ENCODE measurements around the gene EPG5.

EPG5 gene

DNA sequence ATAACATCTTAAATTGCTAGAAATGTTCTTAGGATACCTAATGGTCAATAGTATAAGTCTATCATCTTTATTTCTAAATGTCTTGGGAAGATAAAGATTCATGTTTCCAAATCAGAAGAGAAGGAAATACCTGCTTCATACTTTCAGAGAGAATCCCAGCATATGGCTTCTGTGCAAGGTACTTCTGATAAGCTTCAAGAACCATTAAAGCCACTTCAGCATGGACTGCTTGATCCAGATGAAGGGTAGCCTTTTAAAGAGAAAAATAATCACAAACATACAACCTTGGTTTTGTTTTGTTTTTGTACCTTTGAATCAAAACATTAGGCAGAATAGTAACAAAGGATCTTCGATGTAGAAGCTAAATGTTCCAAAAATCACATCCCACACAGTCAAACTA lies 44.0 kb downstream of the EPG5 start:
- no peak for DNase-seq (ENCODE audit: low read depth in 1 of 2, low spot score in 1 of 2)
- no peaks in the 10 kb centered on the region for H3K27me3 ChIP-seq (ENCODE audit: insufficient read depth, poor library complexity, severe bottlenecking)
- TF ChIP-seq, protein P1, sequence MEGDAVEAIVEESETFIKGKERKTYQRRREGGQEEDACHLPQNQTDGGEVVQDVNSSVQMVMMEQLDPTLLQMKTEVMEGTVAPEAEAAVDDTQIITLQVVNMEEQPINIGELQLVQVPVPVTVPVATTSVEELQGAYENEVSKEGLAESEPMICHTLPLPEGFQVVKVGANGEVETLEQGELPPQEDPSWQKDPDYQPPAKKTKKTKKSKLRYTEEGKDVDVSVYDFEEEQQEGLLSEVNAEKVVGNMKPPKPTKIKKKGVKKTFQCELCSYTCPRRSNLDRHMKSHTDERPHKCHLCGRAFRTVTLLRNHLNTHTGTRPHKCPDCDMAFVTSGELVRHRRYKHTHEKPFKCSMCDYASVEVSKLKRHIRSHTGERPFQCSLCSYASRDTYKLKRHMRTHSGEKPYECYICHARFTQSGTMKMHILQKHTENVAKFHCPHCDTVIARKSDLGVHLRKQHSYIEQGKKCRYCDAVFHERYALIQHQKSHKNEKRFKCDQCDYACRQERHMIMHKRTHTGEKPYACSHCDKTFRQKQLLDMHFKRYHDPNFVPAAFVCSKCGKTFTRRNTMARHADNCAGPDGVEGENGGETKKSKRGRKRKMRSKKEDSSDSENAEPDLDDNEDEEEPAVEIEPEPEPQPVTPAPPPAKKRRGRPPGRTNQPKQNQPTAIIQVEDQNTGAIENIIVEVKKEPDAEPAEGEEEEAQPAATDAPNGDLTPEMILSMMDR (IDR thresholded peaks at IDR 0.05; ENCODE audit: insufficient read depth, low read length), result no peak
- TF ChIP-seq POLR2AphosphoS5 (IDR thresholded peaks at IDR 0.05; ENCODE audit: low read depth) (no peak), SPI1 (IDR thresholded peaks at IDR 0.05; ENCODE audit: borderline replicate concordance, low read depth) (no peak), GABPA (IDR thresholded peaks at IDR 0.05; ENCODE audit: low read depth) (no peak)
- TF ChIP-seq, protein P2, sequence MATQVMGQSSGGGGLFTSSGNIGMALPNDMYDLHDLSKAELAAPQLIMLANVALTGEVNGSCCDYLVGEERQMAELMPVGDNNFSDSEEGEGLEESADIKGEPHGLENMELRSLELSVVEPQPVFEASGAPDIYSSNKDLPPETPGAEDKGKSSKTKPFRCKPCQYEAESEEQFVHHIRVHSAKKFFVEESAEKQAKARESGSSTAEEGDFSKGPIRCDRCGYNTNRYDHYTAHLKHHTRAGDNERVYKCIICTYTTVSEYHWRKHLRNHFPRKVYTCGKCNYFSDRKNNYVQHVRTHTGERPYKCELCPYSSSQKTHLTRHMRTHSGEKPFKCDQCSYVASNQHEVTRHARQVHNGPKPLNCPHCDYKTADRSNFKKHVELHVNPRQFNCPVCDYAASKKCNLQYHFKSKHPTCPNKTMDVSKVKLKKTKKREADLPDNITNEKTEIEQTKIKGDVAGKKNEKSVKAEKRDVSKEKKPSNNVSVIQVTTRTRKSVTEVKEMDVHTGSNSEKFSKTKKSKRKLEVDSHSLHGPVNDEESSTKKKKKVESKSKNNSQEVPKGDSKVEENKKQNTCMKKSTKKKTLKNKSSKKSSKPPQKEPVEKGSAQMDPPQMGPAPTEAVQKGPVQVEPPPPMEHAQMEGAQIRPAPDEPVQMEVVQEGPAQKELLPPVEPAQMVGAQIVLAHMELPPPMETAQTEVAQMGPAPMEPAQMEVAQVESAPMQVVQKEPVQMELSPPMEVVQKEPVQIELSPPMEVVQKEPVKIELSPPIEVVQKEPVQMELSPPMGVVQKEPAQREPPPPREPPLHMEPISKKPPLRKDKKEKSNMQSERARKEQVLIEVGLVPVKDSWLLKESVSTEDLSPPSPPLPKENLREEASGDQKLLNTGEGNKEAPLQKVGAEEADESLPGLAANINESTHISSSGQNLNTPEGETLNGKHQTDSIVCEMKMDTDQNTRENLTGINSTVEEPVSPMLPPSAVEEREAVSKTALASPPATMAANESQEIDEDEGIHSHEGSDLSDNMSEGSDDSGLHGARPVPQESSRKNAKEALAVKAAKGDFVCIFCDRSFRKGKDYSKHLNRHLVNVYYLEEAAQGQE (IDR thresholded peaks at IDR 0.05; ENCODE audit: insufficient replicate concordance, low read depth), result no peak
- no peak overlapping the region for H3K27ac ChIP-seq (replicated peaks)
- no peak overlapping the region for H3K4me3 ChIP-seq (replicated peaks; ENCODE audit: insufficient read depth, low read length)

DNA sequence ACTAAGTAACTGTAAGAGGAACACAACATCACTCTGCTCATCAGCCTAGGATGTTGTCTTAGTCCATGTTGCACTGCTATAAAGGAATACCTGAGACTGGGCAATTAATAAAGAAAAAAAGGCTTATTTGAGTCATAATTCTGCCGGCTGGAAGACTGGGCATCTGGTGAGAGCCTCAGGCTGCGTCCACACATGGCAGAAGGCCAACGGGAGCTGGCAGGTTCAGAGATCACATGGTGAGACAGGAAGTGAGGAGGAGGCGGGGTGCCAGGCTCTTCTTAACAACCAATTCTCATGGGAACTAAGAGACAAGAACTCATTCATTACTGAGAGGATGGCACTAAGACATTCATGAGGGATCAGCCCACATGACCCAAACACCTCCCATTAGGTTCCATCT lies 46.8 kb downstream of the EPG5 start:
- H3K27ac ChIP-seq (replicated peaks), result no peak overlapping the region
- TF ChIP-seq GABPA (IDR thresholded peaks at IDR 0.05; ENCODE audit: low read depth), result no peak
- TF ChIP-seq, protein P2 (IDR thresholded peaks at IDR 0.05; ENCODE audit: insufficient replicate concordance, low read depth), result no peak
- TF ChIP-seq SPI1 (IDR thresholded peaks at IDR 0.05; ENCODE audit: borderline replicate concordance, low read depth), result no peak
- TF ChIP-seq, protein P1 (IDR thresholded peaks at IDR 0.05; ENCODE audit: insufficient read depth, low read length), result no peak
- DNase-seq (ENCODE audit: low read depth in 1 of 2, low spot score in 1 of 2), result peak in 1 of 2 experiments; percentile 19
- no peaks in the 10 kb centered on the region for H3K27me3 ChIP-seq (ENCODE audit: insufficient read depth, poor library complexity, severe bottlenecking)
- no peak overlapping the region for H3K4me3 ChIP-seq (replicated peaks; ENCODE audit: insufficient read depth, low read length)

DNA sequence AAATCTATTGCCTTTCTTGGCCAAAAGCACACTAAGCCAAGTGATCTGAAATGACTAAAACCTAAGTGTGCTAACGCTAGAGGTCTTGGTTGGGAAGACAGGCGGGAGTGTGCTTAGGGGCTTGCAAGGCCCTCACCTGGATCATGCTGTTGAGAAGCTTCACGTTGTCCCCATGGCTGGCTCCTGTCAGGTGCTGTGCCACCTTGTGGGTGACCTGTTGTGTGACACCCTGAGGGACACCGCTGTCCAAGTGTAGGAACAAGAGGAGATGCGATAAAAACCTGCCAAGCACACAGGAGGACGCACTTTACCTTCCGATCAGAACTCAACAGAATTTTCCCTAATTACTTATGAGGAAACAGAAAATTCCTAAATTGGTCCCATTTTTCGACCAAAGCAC lies 50.8 kb downstream of the EPG5 start:
- TF ChIP-seq, protein P2 (IDR thresholded peaks at IDR 0.05; ENCODE audit: insufficient replicate concordance, low read depth), result no peak
- TF ChIP-seq SPI1 (IDR thresholded peaks at IDR 0.05; ENCODE audit: borderline replicate concordance, low read depth) (no peak), POLR2AphosphoS5 (IDR thresholded peaks at IDR 0.05; ENCODE audit: low read depth) (no peak), GABPA (IDR thresholded peaks at IDR 0.05; ENCODE audit: low read depth) (no peak)
- TF ChIP-seq, protein P1 (IDR thresholded peaks at IDR 0.05; ENCODE audit: insufficient read depth, low read length), result no peak
- H3K27ac ChIP-seq (replicated peaks), result no peak overlapping the region
- H3K4me3 ChIP-seq (replicated peaks; ENCODE audit: insufficient read depth, low read length), result no peak overlapping the region
- no peaks in the 10 kb centered on the region for H3K27me3 ChIP-seq (ENCODE audit: insufficient read depth, poor library complexity, severe bottlenecking)
- peak in 1 of 2 experiments; percentile 30 for DNase-seq (ENCODE audit: low read depth in 1 of 2, low spot score in 1 of 2)
